H1 (cell line): ENCODE results near the gene HMCN1. TPM values are rescaled to one million over a fixed set of nuclear protein-coding genes. Genes with fewer than 3 reads are reported as not detected.

ENCODE experiments used
- CTCF ChIA-PET: fragments of 300-600 bp; sonication (Branson Sonifier 250); formaldehyde crosslinking; loops from one replicate; lab custom pipeline; 2021; ENCODE audit not compliant: partially characterized antibody; lab: Charles Lee
- POLR2A ChIA-PET: fragments of 300-600 bp; sonication (Branson Sonifier 250); formaldehyde crosslinking; loops from one replicate; lab custom pipeline; 2021; ENCODE audit warnings: inconsistent platforms; ENCODE audit not compliant: partially characterized antibody; lab: Charles Lee
- DNase-seq, 2 experiments: peaks; one replicate each; pipeline versions ENCODE4 v3.0.0 to v3.0.0-alpha.2; 2010 to 2022; ENCODE audit warnings: low spot score in 2 of 2, low read depth in 1 of 2, mixed read lengths in 1 of 2
- FAIRE-seq: peaks from 2 replicates; lab custom pipeline; 2011; peaks lifted over from hg19 to GRCh38; lab: Jason Lieb, UNC
- H2AFZ ChIP-seq: 2 replicates; pipeline ENCODE4 v1.8.1; 2012; ENCODE audit warnings: low read length, inconsistent platforms
- H2AK5ac ChIP-seq: 2 replicates; pipeline ENCODE4 v1.6.1; 2013; ENCODE audit warnings: low read depth, low read length
- H2BK120ac ChIP-seq: replicated peaks from 2 replicates; pipeline ENCODE3; 2013; ENCODE audit warnings: low read depth, low read length, inconsistent platforms
- H2BK12ac ChIP-seq: 2 replicates; pipeline ENCODE4 v1.6.1; 2013; ENCODE audit warnings: low read depth, low read length
- H2BK15ac ChIP-seq: 2 replicates; pipeline ENCODE4 v1.6.1; 2013; ENCODE audit warnings: low read length
- H2BK20ac ChIP-seq: 2 replicates; pipeline ENCODE4 v1.6.1; 2013; ENCODE audit warnings: low read length
- H2BK5ac ChIP-seq: 2 replicates; pipeline ENCODE4 v1.6.1; 2013; ENCODE audit warnings: low read depth, low read length
- H3K14ac ChIP-seq: 2 replicates; pipeline ENCODE4 v1.6.1; 2013; ENCODE audit warnings: inconsistent platforms; ENCODE audit not compliant: insufficient read length
- H3K18ac ChIP-seq: 2 replicates; pipeline ENCODE4 v1.6.1; 2013; ENCODE audit warnings: low read length; ENCODE audit errors: extremely low read depth
- H3K23ac ChIP-seq: 2 replicates; pipeline ENCODE4 v1.6.1; 2013; ENCODE audit warnings: inconsistent platforms; ENCODE audit not compliant: insufficient read length
- H3K23me2 ChIP-seq: 2 replicates; pipeline ENCODE4 v1.6.1; 2013; ENCODE audit warnings: low read depth, low read length
- H3K27ac ChIP-seq: 2 replicates; pipeline ENCODE4 v1.6.1; 2011; ENCODE audit warnings: low read depth, low read length, inconsistent platforms
- H3K27me3 ChIP-seq, 4 experiments: replicated peaks in 1 of 4; 1 replicate in 1 of 4; 2 replicates in 3 of 4; pipeline versions ENCODE4 v1.6.1 to v1.8.1; 2011 to 2013; ENCODE audit warnings: low read length in 3 of 4, mild to moderate bottlenecking in 3 of 4, inconsistent platforms in 2 of 4, mixed read lengths in 2 of 4, moderate library complexity in 1 of 4; ENCODE audit not compliant: control insufficient read depth in 3 of 4, insufficient read depth in 3 of 4; ENCODE audit errors: extremely low read depth in 1 of 4
- H3K36me3 ChIP-seq, 4 experiments: 2 replicates each; pipeline versions ENCODE4 v1.6.1 to v1.8.1; 2011 to 2013; ENCODE audit warnings: mild to moderate bottlenecking in 4 of 4, low read length in 3 of 4, moderate library complexity in 2 of 4, control low read depth in 1 of 4, inconsistent platforms in 1 of 4; ENCODE audit not compliant: insufficient read depth in 4 of 4, control insufficient read depth in 2 of 4
- H3K4ac ChIP-seq: replicated peaks from 2 replicates; pipeline ENCODE3; 2013; ENCODE audit warnings: low read length, low read depth, mixed read lengths, inconsistent platforms; ENCODE audit not compliant: insufficient read length
- H3K4me1 ChIP-seq, 4 experiments: replicated peaks in 1 of 4; 1 replicate in 1 of 4; 2 replicates in 3 of 4; pipeline versions ENCODE4 v1.6.1 to v1.8.1; 2011 to 2013; ENCODE audit warnings: low read length in 3 of 4, inconsistent platforms in 2 of 4, mixed read lengths in 1 of 4; ENCODE audit not compliant: insufficient read depth in 4 of 4, control insufficient read depth in 3 of 4
- H3K4me2 ChIP-seq, 2 experiments: 2 replicates each; pipeline versions ENCODE4 v1.6.1 to v1.8.1; 2011 to 2013; ENCODE audit warnings: low read depth in 2 of 2, low read length in 2 of 2, control low read depth in 1 of 2, inconsistent platforms in 1 of 2, mild to moderate bottlenecking in 1 of 2; ENCODE audit not compliant: insufficient read depth in 1 of 2
- H3K4me3 ChIP-seq, 4 experiments: fragments of 200-600, 300-600 bp in 1 of 4; sonication (generic), shearing (Covaris generic), sonication (Bioruptor Twin) in 1 of 4; 2 replicates each; pipeline versions ENCODE4 v1.5.1 to v1.8.1; 2011 to 2016; ENCODE audit warnings: low read length in 4 of 4, low read depth in 3 of 4, control low read depth in 2 of 4, inconsistent platforms in 2 of 4, mild to moderate bottlenecking in 2 of 4, mixed read lengths in 1 of 4, moderate library complexity in 1 of 4; ENCODE audit not compliant: insufficient read depth in 2 of 4; ENCODE audit errors: extremely low read depth in 1 of 4
- H3K56ac ChIP-seq: replicated peaks from 2 replicates; pipeline ENCODE3; 2013; ENCODE audit warnings: low read depth, mild to moderate bottlenecking, mixed read lengths, low read length, inconsistent platforms; ENCODE audit not compliant: insufficient read length
- H3K79me1 ChIP-seq: 2 replicates; pipeline ENCODE4 v1.6.1; 2013; ENCODE audit warnings: low read depth, low read length, control low read depth
- H3K79me2 ChIP-seq, 2 experiments: 2 replicates each; pipeline versions ENCODE4 v1.6.1 to v1.8.1; 2012 to 2013; ENCODE audit warnings: low read length in 2 of 2, mild to moderate bottlenecking in 2 of 2, inconsistent platforms in 1 of 2; ENCODE audit not compliant: insufficient read depth in 2 of 2, control insufficient read depth in 1 of 2
- H3K9ac ChIP-seq, 4 experiments: replicated peaks in 1 of 4; 1 replicate in 1 of 4; 2 replicates in 3 of 4; pipeline versions ENCODE4 v1.6.1 to v1.8.1; 2011 to 2013; ENCODE audit warnings: low read depth in 3 of 4, low read length in 3 of 4, control low read depth in 2 of 4, mild to moderate bottlenecking in 2 of 4, moderate library complexity in 2 of 4, inconsistent platforms in 1 of 4; ENCODE audit errors: extremely low read depth in 1 of 4
- H3K9me3 ChIP-seq, 2 experiments: 2 replicates each; pipeline versions ENCODE4 v1.6.1 to v1.8.1; 2012 to 2013; ENCODE audit warnings: mild to moderate bottlenecking in 2 of 2, moderate library complexity in 2 of 2, control low read depth in 1 of 2, inconsistent platforms in 1 of 2, low read depth in 1 of 2, low read length in 1 of 2, mixed read lengths in 1 of 2; ENCODE audit not compliant: insufficient read depth in 2 of 2
- H4K20me1 ChIP-seq, 2 experiments: replicated peaks in 1 of 2; 2 replicates each; pipeline versions ENCODE3 to v1.8.1; 2011 to 2013; ENCODE audit warnings: inconsistent platforms in 2 of 2, low read length in 2 of 2, mild to moderate bottlenecking in 1 of 2; ENCODE audit not compliant: insufficient read depth in 2 of 2, control insufficient read depth in 1 of 2
- H4K5ac ChIP-seq: 2 replicates; pipeline ENCODE4 v1.6.1; 2013; ENCODE audit warnings: low read length, low read depth, mixed read lengths, inconsistent platforms; ENCODE audit not compliant: insufficient read length
- H4K8ac ChIP-seq: 2 replicates; pipeline ENCODE4 v1.8.0; 2013; ENCODE audit warnings: mild to moderate bottlenecking, moderate library complexity, low read length, inconsistent platforms; ENCODE audit not compliant: insufficient read depth; ENCODE audit errors: extremely low read depth
- H4K91ac ChIP-seq: replicated peaks from 2 replicates; pipeline ENCODE3; 2013; ENCODE audit warnings: low read length, mixed read lengths, inconsistent platforms; ENCODE audit not compliant: insufficient read length
- BACH1 ChIP-seq: IDR thresholded peaks from 2 replicates; pipeline ENCODE4 v1.6.1; 2012; ENCODE audit warnings: low read length, improper control_type of control experiment
- BCL11A ChIP-seq, 2 experiments: IDR thresholded peaks; one replicate each; pipeline ENCODE4 v1.6.1; 2011; ENCODE audit warnings: low read depth in 2 of 2, low read length in 2 of 2, mild to moderate bottlenecking in 2 of 2
- HDAC2 ChIP-seq, 2 experiments: fragments of 300-600 bp in 1 of 2; sonication (generic) in 1 of 2; IDR thresholded peaks; 2 replicates each; pipeline ENCODE4 v1.6.1; 2011 to 2012; ENCODE audit warnings: low read depth in 2 of 2, low read length in 2 of 2, mild to moderate bottlenecking in 2 of 2, moderate library complexity in 2 of 2, borderline replicate concordance in 1 of 2, inconsistent platforms in 1 of 2
- POLR2A ChIP-seq, 2 experiments: IDR thresholded peaks; 1 replicate in 1 of 2; 2 replicates in 1 of 2; pipeline ENCODE4 v1.6.1; 2011; ENCODE audit warnings: low read depth in 2 of 2, low read length in 2 of 2, mild to moderate bottlenecking in 2 of 2; ENCODE audit errors: control extremely low read depth in 1 of 2
- RAD21 ChIP-seq, 2 experiments: IDR thresholded peaks in 1 of 2; conservative IDR thresholded peaks in 1 of 2; 2 replicates each; pipeline ENCODE4 v1.6.1; 2011; ENCODE audit warnings: low read depth in 2 of 2, low read length in 2 of 2, improper control_type of control experiment in 1 of 2, inconsistent platforms in 1 of 2, mild to moderate bottlenecking in 1 of 2, moderate library complexity in 1 of 2
- RXRA ChIP-seq: IDR thresholded peaks from 2 replicates; pipeline ENCODE4 v1.6.1; 2011; ENCODE audit warnings: low read depth, mild to moderate bottlenecking, low read length, moderate library complexity; ENCODE audit not compliant: insufficient read depth
- SRF ChIP-seq: IDR thresholded peaks from 2 replicates; pipeline ENCODE4 v1.6.1; 2011; ENCODE audit warnings: mild to moderate bottlenecking, low read depth, low read length, moderate library complexity
- SUZ12 ChIP-seq: fragments of 200-600 bp; sonication (generic); IDR thresholded peaks from 2 replicates; pipeline ENCODE4 v1.6.1; 2012; ENCODE audit warnings: mild to moderate bottlenecking, inconsistent platforms, low read length, moderate library complexity, mixed read lengths
- TAF1 ChIP-seq: IDR thresholded peaks from 2 replicates; pipeline ENCODE4 v1.6.1; 2011; ENCODE audit warnings: mild to moderate bottlenecking, low read depth, low read length
- WGBS, 2 experiments: shearing (Covaris generic) in 1 of 2; methylation state at CpG; one replicate each; pipeline versions ENCODE4 v1.1.6 to v1.1.7; 2013 to 2015; ENCODE audit warnings: low lambda C conversion rate in 2 of 2, mixed read lengths in 2 of 2, inconsistent platforms in 1 of 2, low coverage in 1 of 2, missing lambda C conversion rate in 1 of 2; ENCODE audit not compliant: insufficient replicate concordance in 2 of 2, insufficient coverage in 1 of 2, insufficient read length in 1 of 2; ENCODE audit errors: extremely low coverage in 1 of 2, missing lambda C conversion rate in 1 of 2; 5-methylcytosine and 5-hydroxymethylcytosine counted together
- polyA plus RNA-seq, 7 experiments: library from polyadenylated mRNA; depleted of rRNA in 3 of 7; stranded (reverse) in 5 of 7; unstranded in 2 of 7; fragments of >200 nt in 5 of 7; fragments of 200-250 nt in 2 of 7; gene quantifications; 1 replicate in 5 of 7; 2 replicates in 1 of 7; 4 replicates in 1 of 7; pipeline versions ENCODE4 v1.2.1 to v1.2.3, GENCODE V29; 2011 to 2013; ENCODE audit warnings: missing spikeins in 2 of 7, mixed read lengths in 2 of 7
- total RNA-seq: library from RNA; stranded (reverse); fragmentation: NEBNext Ultra II Directional; extraction: Animal tissue kit (Norgen Biotek cat#: 25700); gene quantifications from 2 replicates; pipeline ENCODE4 v1.2.1, GENCODE V29; 2021

The HMCN1 gene
- total and polyA plus RNA-seq, 2 of the 8 experiments (the other 6 are each of a cell fraction or from before 2014, with no cell fraction given): 13.8 to 14.6 TPM

- Histone ChIP-seq H2BK15ac (no peak overlapping the region), H4K91ac (no peak overlapping the region), H3K36me3 (no peaks in the 10 kb centered on the region), H2AK5ac (no peak overlapping the region), H2BK5ac (no peak overlapping the region), H4K5ac (no peak overlapping the region), H3K79me2 (no peaks in the 10 kb centered on the region), H4K20me1 (no peaks in the 10 kb centered on the region), H3K23ac (no peak overlapping the region), H2BK12ac (no peak overlapping the region), H3K27ac (no peak overlapping the region), H3K18ac (no peak overlapping the region), H2AFZ (no peak overlapping the region), H3K27me3 (peaks cover 0 to 1% (median 0%) of the 10 kb centered on the region in 4 experiments; a peak in 1 of 7 replicates), H3K4me3 (no peak overlapping the region), H3K23me2 (no peaks in the 10 kb centered on the region), H3K9ac (no peak overlapping the region), H3K79me1 (no peaks in the 10 kb centered on the region), H4K8ac (no peak overlapping the region), H2BK120ac (no peak overlapping the region), H3K14ac (no peak overlapping the region), H3K9me3 (no peaks in the 10 kb centered on the region), H3K56ac (no peak overlapping the region), H3K4me1 (no peaks in the 10 kb centered on the region), H2BK20ac (no peak overlapping the region), H3K4ac (no peak overlapping the region), H3K4me2 (no peak overlapping the region)
- POLR2A ChIA-PET: no interaction called here
- WGBS, 2 experiments: 79% methylated on average over 3 of the region's 3 CpGs; no CpG with 5 or more reads in 1 of the 2 experiments
- FAIRE-seq (no peak), DNase-seq (no peak)
- no peak for TF ChIP-seq BACH1
- no peak for TF ChIP-seq TAF1
- TF ChIP-seq SRF: no peak
- no peak for TF ChIP-seq RXRA
- TF ChIP-seq BCL11A (IDR thresholded peaks at IDR 0.05; ENCODE audit: low read depth in 2 of 2, low read length in 2 of 2): no peak
- no peak for TF ChIP-seq SUZ12
- TF ChIP-seq RAD21 (IDR thresholded peaks at IDR 0.05 in 1 of 2, conservative IDR thresholded peaks at IDR 0.05 in 1 of 2; ENCODE audit: low read depth in 2 of 2, low read length in 2 of 2): no peak
- no peak for TF ChIP-seq POLR2A (IDR thresholded peaks at IDR 0.05; ENCODE audit: control extremely low read depth in 1 of 2, low read depth in 2 of 2, low read length in 2 of 2)
- no peak for TF ChIP-seq HDAC2 (IDR thresholded peaks at IDR 0.05; ENCODE audit: borderline replicate concordance in 1 of 2, low read depth in 2 of 2, low read length in 2 of 2)
- CTCF ChIA-PET: no interaction called here
These were observed 310.0 kb downstream of the HMCN1 start for GRCh38 chr1:186044079-186044685.
